HCT116 (cell line): ENCODE data around the gene SLTM.

Experiments
- ATF3 ChIP-seq: IDR thresholded peaks from 2 replicates; pipeline ENCODE4 v1.6.1; 2012
- EZH2 ChIP-seq: fragments of 200-600 bp; sonication (generic); IDR thresholded peaks from 2 replicates; pipeline ENCODE4 v1.6.1; 2017; ENCODE audit warnings: antibody characterized with exemption, mixed run types
- JUND ChIP-seq: IDR thresholded peaks from 2 replicates; pipeline ENCODE4 v1.6.1; 2012
- POLR2A ChIP-seq: IDR thresholded peaks from 2 replicates; pipeline ENCODE4 v1.7.0; 2011; ENCODE audit warnings: borderline replicate concordance; ENCODE audit not compliant: insufficient read depth, insufficient read length; ENCODE audit errors: extremely low read depth
- POLR2AphosphoS5 ChIP-seq: IDR thresholded peaks from 2 replicates; pipeline ENCODE4 v1.6.1; 2011; ENCODE audit warnings: mild to moderate bottlenecking, low read depth, low read length, moderate library complexity
- YY1 ChIP-seq: IDR thresholded peaks from 2 replicates; pipeline ENCODE4 v1.6.1; 2011; ENCODE audit warnings: low read length, low read depth, moderate library complexity, mild to moderate bottlenecking; ENCODE audit not compliant: insufficient replicate concordance; ENCODE audit errors: extremely low read depth
- ZNF274 ChIP-seq: fragments of 200-500 bp; sonication (Bioruptor generic); IDR thresholded peaks from 2 replicates; pipeline ENCODE4 v1.6.1; 2014; ENCODE audit warnings: mild to moderate bottlenecking, low read depth, low read length, inconsistent platforms
- TF ChIP-seq, protein P1 (sequence below), 3 experiments: fragments of 200-600 bp in 1 of 3; sonication (generic) in 1 of 3; IDR thresholded peaks in 2 of 3; conservative IDR thresholded peaks in 1 of 3; 2 replicates each; pipeline ENCODE4 v1.5.1; 2012 to 2017; ENCODE audit warnings: low read depth in 2 of 3, low read length in 2 of 3, antibody characterized with exemption in 1 of 3, borderline replicate concordance in 1 of 3, control low read depth in 1 of 3, mild to moderate bottlenecking in 1 of 3, mixed read lengths in 1 of 3, mixed run types in 1 of 3, moderate library complexity in 1 of 3; ENCODE audit not compliant: insufficient read depth in 1 of 3
- TF ChIP-seq, protein P2 (sequence below): IDR thresholded peaks from 2 replicates; pipeline ENCODE4 v1.6.1; 2012

DNA sequence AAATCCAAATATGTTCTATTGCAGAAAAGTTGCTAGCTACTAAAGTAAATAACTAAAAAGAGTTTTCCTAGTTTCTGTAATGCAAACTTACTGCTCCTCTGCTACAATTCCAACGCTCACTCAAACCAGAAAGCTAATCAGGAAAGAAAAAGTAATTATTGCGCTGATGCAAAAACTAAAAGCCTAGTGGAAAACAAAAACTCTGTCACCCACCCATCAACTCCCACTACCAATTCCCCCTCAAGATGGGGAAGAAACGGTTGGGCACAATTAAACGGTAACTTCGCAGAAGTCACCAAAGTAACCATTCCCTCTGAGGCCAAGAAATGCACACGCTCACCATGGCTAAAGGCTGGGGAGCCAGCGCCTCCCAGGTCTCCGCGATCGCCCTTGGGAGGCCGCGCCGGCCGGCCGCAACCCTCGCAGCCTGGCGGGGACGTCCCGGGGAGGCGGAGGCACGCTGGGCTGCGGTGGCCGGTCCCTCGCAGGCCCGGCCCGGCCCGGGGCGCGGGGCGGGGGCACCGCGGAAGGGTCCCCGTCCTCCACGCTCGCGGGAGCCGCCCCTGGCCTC lies 684 bp downstream of the SLTM start:
- TF ChIP-seq, protein P1, sequence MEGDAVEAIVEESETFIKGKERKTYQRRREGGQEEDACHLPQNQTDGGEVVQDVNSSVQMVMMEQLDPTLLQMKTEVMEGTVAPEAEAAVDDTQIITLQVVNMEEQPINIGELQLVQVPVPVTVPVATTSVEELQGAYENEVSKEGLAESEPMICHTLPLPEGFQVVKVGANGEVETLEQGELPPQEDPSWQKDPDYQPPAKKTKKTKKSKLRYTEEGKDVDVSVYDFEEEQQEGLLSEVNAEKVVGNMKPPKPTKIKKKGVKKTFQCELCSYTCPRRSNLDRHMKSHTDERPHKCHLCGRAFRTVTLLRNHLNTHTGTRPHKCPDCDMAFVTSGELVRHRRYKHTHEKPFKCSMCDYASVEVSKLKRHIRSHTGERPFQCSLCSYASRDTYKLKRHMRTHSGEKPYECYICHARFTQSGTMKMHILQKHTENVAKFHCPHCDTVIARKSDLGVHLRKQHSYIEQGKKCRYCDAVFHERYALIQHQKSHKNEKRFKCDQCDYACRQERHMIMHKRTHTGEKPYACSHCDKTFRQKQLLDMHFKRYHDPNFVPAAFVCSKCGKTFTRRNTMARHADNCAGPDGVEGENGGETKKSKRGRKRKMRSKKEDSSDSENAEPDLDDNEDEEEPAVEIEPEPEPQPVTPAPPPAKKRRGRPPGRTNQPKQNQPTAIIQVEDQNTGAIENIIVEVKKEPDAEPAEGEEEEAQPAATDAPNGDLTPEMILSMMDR (IDR thresholded peaks at IDR 0.05 in 2 of 3, conservative IDR thresholded peaks at IDR 0.05 in 1 of 3; ENCODE audit: borderline replicate concordance in 1 of 3, insufficient read depth in 1 of 3, low read depth in 2 of 3, low read length in 2 of 3), result no peak
- TF ChIP-seq YY1, result no peak
- no peak for TF ChIP-seq POLR2AphosphoS5
- no peak for TF ChIP-seq POLR2A
- no peak for TF ChIP-seq ATF3
- no peak for TF ChIP-seq EZH2
- TF ChIP-seq, protein P2, sequence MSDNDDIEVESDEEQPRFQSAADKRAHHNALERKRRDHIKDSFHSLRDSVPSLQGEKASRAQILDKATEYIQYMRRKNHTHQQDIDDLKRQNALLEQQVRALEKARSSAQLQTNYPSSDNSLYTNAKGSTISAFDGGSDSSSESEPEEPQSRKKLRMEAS, result no peak
- TF ChIP-seq JUND, result no peak
- TF ChIP-seq ZNF274, result no peak
